ENCODE results near the gene TERB2.
"Not testable (repeated sequence)": the region's sequence is repeated elsewhere in the genome, so short reads cannot be mapped to it uniquely, and the experiment has no call there.

GRCh38 chr15:44986346-44987055 lies 30.0 kb downstream of the TERB2 start:
- not testable (repeated sequence) for TF ChIP-seq CTCF (conservative IDR thresholded peaks at IDR 0.05 in 1 of 2, IDR thresholded peaks at IDR 0.05 in 1 of 2; ENCODE audit: low read depth in 1 of 2, low read length in 2 of 2); EZH2 (IDR thresholded peaks at IDR 0.05; ENCODE audit: low read length, missing control alignments)

Measured in fibroblast of lung (primary cell).